ENCODE data around the gene FKBP5. TPM values are rescaled to one million over a fixed set of nuclear protein-coding genes. Genes with fewer than 3 reads are reported as not detected.

Gene FKBP5
- total RNA-seq, 1 experiment from 2014 or later: 20.1 TPM

- H3K36me3 ChIP-seq (ENCODE audit: control insufficient read depth, insufficient read depth, low read length): no peaks in the 10 kb centered on the region
- H3K4me1 ChIP-seq: no peaks in the 10 kb centered on the region
- no peaks in the 10 kb centered on the region for H3K9me3 ChIP-seq
- CTCF ChIA-PET: interaction anchor here (0.6 kb wide), 1 partner anchor 78 kb away, joined by 3 read pairs; no protein-coding TSS in a partner anchor
- no peaks in the 10 kb centered on the region for H3K27me3 Mint-ChIP-seq (ENCODE audit: insufficient read depth, unreplicated experiment)
- no peak overlapping the region for H3K4me3 ChIP-seq (ENCODE audit: low read depth, low read length)
- no peaks in the 10 kb centered on the region for H3K9me3 Mint-ChIP-seq (ENCODE audit: unreplicated experiment)
- H3K27me3 ChIP-seq (replicated peaks; ENCODE audit: control insufficient read depth, insufficient read depth, low read length): no peaks in the 10 kb centered on the region
- no peaks in the 10 kb centered on the region for H3K36me3 Mint-ChIP-seq (ENCODE audit: insufficient read depth, unreplicated experiment)
- intact Hi-C loops (cut with micrococcal nuclease; ENCODE audit: unreplicated experiment): loop anchor here (10.0 kb wide), 1 partner anchor 508 kb away; no protein-coding TSS in a partner anchor
- POLR2A ChIA-PET: no interaction called here
- H3K4me1 Mint-ChIP-seq (ENCODE audit: low read depth, unreplicated experiment): no peaks in the 10 kb centered on the region
- TF ChIP-seq CTCF (IDR thresholded peaks at IDR 0.05; ENCODE audit: insufficient read depth in 1 of 2, low read depth in 1 of 2, low read length in 1 of 2, severe bottlenecking in 1 of 2, unreplicated experiment in 1 of 2): no peak
- DNase-seq: no peak
- no peak overlapping the region for H3K27ac Mint-ChIP-seq (ENCODE audit: unreplicated experiment)
- BruUV-seq (replicated peaks): no TSS peak
- H3K4me3 Mint-ChIP-seq (ENCODE audit: unreplicated experiment): no peak overlapping the region
Measured at GRCh38 chr6:35587167-35587566, 101.5 kb downstream of the FKBP5 start.

- Mint-ChIP-seq H3K4me3 (ENCODE audit: unreplicated experiment) (no peak overlapping the region), H3K36me3 (ENCODE audit: insufficient read depth, unreplicated experiment) (no peaks in the 10 kb centered on the region), H3K27ac (ENCODE audit: unreplicated experiment) (no peak overlapping the region), H3K9me3 (ENCODE audit: unreplicated experiment) (no peaks in the 10 kb centered on the region), H3K27me3 (ENCODE audit: insufficient read depth, unreplicated experiment) (no peaks in the 10 kb centered on the region), H3K4me1 (ENCODE audit: low read depth, unreplicated experiment) (no peaks in the 10 kb centered on the region)
- no peak for DNase-seq
- Histone ChIP-seq H3K9me3 (no peaks in the 10 kb centered on the region), H3K36me3 (ENCODE audit: control insufficient read depth, insufficient read depth, low read length) (no peaks in the 10 kb centered on the region), H3K4me1 (no peaks in the 10 kb centered on the region), H3K27me3 (replicated peaks; ENCODE audit: control insufficient read depth, insufficient read depth, low read length) (no peaks in the 10 kb centered on the region), H3K4me3 (ENCODE audit: low read depth, low read length) (no peak overlapping the region)
- CTCF ChIA-PET: interaction anchor here (0.6 kb wide), 1 partner anchor 79 kb away, joined by 3 read pairs; no protein-coding TSS in a partner anchor
- intact Hi-C loops (cut with micrococcal nuclease; ENCODE audit: unreplicated experiment): loop anchor here (10.0 kb wide), 1 partner anchor 508 kb away; no protein-coding TSS in a partner anchor
- no TSS peak for BruUV-seq (replicated peaks)
- TF ChIP-seq CTCF (IDR thresholded peaks at IDR 0.05; ENCODE audit: insufficient read depth in 1 of 2, low read depth in 1 of 2, low read length in 1 of 2, severe bottlenecking in 1 of 2, unreplicated experiment in 1 of 2): no peak
- POLR2A ChIA-PET: no interaction called here
Measured at GRCh38 chr6:35586542-35586941, 102.2 kb downstream of the FKBP5 start.

- intact Hi-C loops (cut with micrococcal nuclease; ENCODE audit: unreplicated experiment): loop anchor here (2.0 to 10.0 kb wide), 2 partner anchors 63 to 509 kb away; no protein-coding TSS in a partner anchor
- no peaks in the 10 kb centered on the region for H3K27me3 Mint-ChIP-seq (ENCODE audit: insufficient read depth, unreplicated experiment)
- H3K9me3 Mint-ChIP-seq (ENCODE audit: unreplicated experiment): no peaks in the 10 kb centered on the region
- ChIA-PET POLR2A (no interaction called here), CTCF (interaction anchor here (4.7 kb wide), 1 partner anchor 151 kb away, joined by 31 read pairs; the partner anchor contains the start of gene ARMC12)
- no peaks in the 10 kb centered on the region for H3K36me3 Mint-ChIP-seq (ENCODE audit: insufficient read depth, unreplicated experiment)
- Histone ChIP-seq H3K9me3 (no peaks in the 10 kb centered on the region), H3K4me3 (ENCODE audit: low read depth, low read length) (no peak overlapping the region), H3K36me3 (ENCODE audit: control insufficient read depth, insufficient read depth, low read length) (no peaks in the 10 kb centered on the region), H3K27me3 (replicated peaks; ENCODE audit: control insufficient read depth, insufficient read depth, low read length) (no peaks in the 10 kb centered on the region), H3K4me1 (no peaks in the 10 kb centered on the region)
- H3K4me1 Mint-ChIP-seq (ENCODE audit: low read depth, unreplicated experiment): no peaks in the 10 kb centered on the region
- H3K4me3 Mint-ChIP-seq (ENCODE audit: unreplicated experiment): no peak overlapping the region
- no peak overlapping the region for H3K27ac Mint-ChIP-seq (ENCODE audit: unreplicated experiment)
- no TSS peak for BruUV-seq (replicated peaks)
- no peak for TF ChIP-seq CTCF (IDR thresholded peaks at IDR 0.05; ENCODE audit: insufficient read depth in 1 of 2, low read depth in 1 of 2, low read length in 1 of 2, severe bottlenecking in 1 of 2, unreplicated experiment in 1 of 2)
- DNase-seq: no peak
Measured at GRCh38 chr6:35585658-35586057, 103.1 kb downstream of the FKBP5 start.
